Putamen (tissue), 1 donor: ENCODE measurements around the gene SNX5.

ENCODE experiments used
- DNase-seq: peaks from one replicate; pipeline ENCODE4 v3.0.0-alpha.2; 2016; ENCODE audit warnings: low spot score

The SNX5 gene

GRCh38 chr20:17916433-17916891 is 52.1 kb downstream of the SNX5 start:
- DNase-seq, result no peak

GRCh38 chr20:17914957-17915356 is 53.6 kb downstream of the SNX5 start:
- DNase-seq, result no peak

GRCh38 chr20:17912916-17913315 is 55.7 kb downstream of the SNX5 start:
- no peak for DNase-seq

GRCh38 chr20:17911927-17912326 is 56.7 kb downstream of the SNX5 start:
- no peak for DNase-seq

- peak; percentile 26 for DNase-seq
Observed at GRCh38 chr20:17910828-17911294, 57.7 kb downstream of the SNX5 start.

GRCh38 chr20:17909869-17910321 is 58.7 kb downstream of the SNX5 start:
- no peak for DNase-seq

- no peak for DNase-seq
Observed at GRCh38 chr20:17905544-17905943, 63.0 kb downstream of the SNX5 start.

GRCh38 chr20:17904027-17904426 is 64.6 kb downstream of the SNX5 start:
- DNase-seq, result no peak

GRCh38 chr20:17902531-17903083 is 66.0 kb downstream of the SNX5 start:
- no peak for DNase-seq

- no peak for DNase-seq
Observed at GRCh38 chr20:17901971-17902370, 66.6 kb downstream of the SNX5 start.

- DNase-seq, result peak; percentile 57
Observed at GRCh38 chr20:17898548-17898994, 70.0 kb downstream of the SNX5 start.

- DNase-seq, result no peak
Observed at GRCh38 chr20:17897566-17898307, 70.9 kb downstream of the SNX5 start.

GRCh38 chr20:17896771-17897369 is 71.7 kb downstream of the SNX5 start:
- no peak for DNase-seq

GRCh38 chr20:17896193-17896723 is 72.3 kb downstream of the SNX5 start:
- no peak for DNase-seq

GRCh38 chr20:17895641-17896171 is 72.9 kb downstream of the SNX5 start:
- DNase-seq, result peak; percentile 30

GRCh38 chr20:17893445-17893844 is 75.1 kb downstream of the SNX5 start:
- no peak for DNase-seq

- no peak for DNase-seq
Observed at GRCh38 chr20:17892189-17892938, 76.2 kb downstream of the SNX5 start.
